Lung (tissue), 12 donors: ENCODE data around the gene COL10A1. TPM values are rescaled to one million over a fixed set of nuclear protein-coding genes. Genes with fewer than 3 reads are reported as not detected.

ENCODE experiments used
- ATAC-seq: fragments of 200-7000 bp; cut with Tn5 transposase; one replicate; pipeline ENCODE4 v1.9.1; 2020; ENCODE audit warnings: moderate number of reproducible peaks; ENCODE audit not compliant: insufficient read depth, low FRiP score
- DNase-seq, 3 donors: peaks; one replicate each; pipeline ENCODE4 v3.0.0-alpha.2; 2013 to 2017
- H3K27ac ChIP-seq, 2 donors: one replicate each; pipeline ENCODE4 v1.5.1; 2013; ENCODE audit warnings: mild to moderate bottlenecking in 2 of 2, moderate library complexity in 2 of 2, control low read depth in 1 of 2, inconsistent platforms in 1 of 2, low read depth in 1 of 2, low read length in 1 of 2
- H3K27me3 ChIP-seq, 3 donors: one replicate each; pipeline ENCODE4 v1.5.1; 2013; ENCODE audit warnings: low read length in 2 of 3; ENCODE audit not compliant: control insufficient read depth in 3 of 3, insufficient read depth in 3 of 3
- H3K36me3 ChIP-seq, 4 donors: one replicate each; pipeline ENCODE4 v1.5.1; 2013; ENCODE audit warnings: low read length in 4 of 4, mild to moderate bottlenecking in 1 of 4, moderate library complexity in 1 of 4; ENCODE audit not compliant: control insufficient read depth in 4 of 4, insufficient read depth in 4 of 4
- H3K4me1 ChIP-seq, 5 donors: one replicate each; pipeline ENCODE4 v1.5.1; 2013; ENCODE audit warnings: low read length in 5 of 5, mild to moderate bottlenecking in 2 of 5, moderate library complexity in 1 of 5; ENCODE audit not compliant: control insufficient read depth in 5 of 5, insufficient read depth in 5 of 5
- H3K4me3 ChIP-seq: one replicate; pipeline ENCODE4 v1.5.1; 2013; ENCODE audit warnings: mild to moderate bottlenecking, control low read depth, moderate library complexity
- H3K9ac ChIP-seq, 2 donors: one replicate each; pipeline ENCODE4 v1.5.1; 2013; ENCODE audit warnings: low read length in 2 of 2, control low read depth in 1 of 2; ENCODE audit not compliant: insufficient read depth in 1 of 2
- H3K9me3 ChIP-seq, 4 donors: one replicate each; pipeline ENCODE4 v1.5.1; 2013; ENCODE audit warnings: low read length in 3 of 4, mild to moderate bottlenecking in 1 of 4, moderate library complexity in 1 of 4; ENCODE audit not compliant: control insufficient read depth in 4 of 4, insufficient read depth in 3 of 4
- CTCF ChIP-seq: IDR thresholded peaks from 2 replicates; pipeline ENCODE4 v1.5.1; 2012; ENCODE audit warnings: mild to moderate bottlenecking; ENCODE audit errors: control extremely low read depth, extremely low read depth
- WGBS, 2 donors: extraction: QIAGEN DNeasy Blood & Tissue Kit; methylation state at CpG; one replicate each; pipeline ENCODE4 v1.1.7; 2013; 5-methylcytosine and 5-hydroxymethylcytosine counted together
- polyA plus RNA-seq, 2 donors: library from polyadenylated mRNA; stranded (reverse); fragments of 200-250 nt; gene quantifications; one replicate each; pipeline ENCODE4 v1.2.1, GENCODE V29; 2013
- total RNA-seq, 2 donors: library from RNA; depleted of rRNA in 1 of 2; stranded (reverse); fragments of >200 nt in 1 of 2; gene quantifications; one replicate each; pipeline ENCODE4 v1.2.1, GENCODE V29; 2014 to 2021
- donor health status: control.
- donor health status: control.
- donor health status: Bipolar disorder and iron deficiency.
- donor health status: healthy.
- donor health status: DM: yes; HTN: yes; CAD: no.

Gene COL10A1
- total and polyA plus RNA-seq, 4 donors = 0.28 TPM; not detected in 3

GRCh38 chr6:116154887-116155286 is 29.0 kb upstream of the COL10A1 start:
- no peak for TF ChIP-seq CTCF
- Histone ChIP-seq H3K4me3 (no peak overlapping the region), H3K9ac (no peak overlapping the region), H3K27ac (no peak overlapping the region), H3K4me1 (no peaks in the 10 kb centered on the region), H3K36me3 (peaks cover 0 to 10% (median 4%) of the 10 kb centered on the region in 4 donors), H3K27me3 (no peaks in the 10 kb centered on the region), H3K9me3 (no peaks in the 10 kb centered on the region)
- ATAC-seq (no peak), DNase-seq (no peak)
- 94% methylated on average over 2 of the region's 2 CpGs for WGBS, 2 donors

- no peak overlapping the region for H3K4me3 ChIP-seq
- H3K9me3 ChIP-seq = no peaks in the 10 kb centered on the region
- DNase-seq = peak in 2 of 3 donors; percentile 11 to 28
- no peak for ATAC-seq
- no peak overlapping the region for H3K9ac ChIP-seq
- H3K27me3 ChIP-seq = no peaks in the 10 kb centered on the region
- H3K36me3 ChIP-seq = peaks cover 0 to 5% (median 1%) of the 10 kb centered on the region in 4 donors
- no peak overlapping the region for H3K27ac ChIP-seq
- 81 to 85% methylated on average over 1 of the region's 1 CpG for WGBS, 2 donors
- no peaks in the 10 kb centered on the region for H3K4me1 ChIP-seq
- TF ChIP-seq CTCF = no peak
Observed at GRCh38 chr6:116152620-116153019, 26.7 kb upstream of the COL10A1 start.

- WGBS, 2 donors = 72 to 81% methylated on average over 4 of the region's 4 CpGs
- Histone ChIP-seq H3K36me3 (no peaks in the 10 kb centered on the region), H3K27me3 (no peaks in the 10 kb centered on the region), H3K9me3 (no peaks in the 10 kb centered on the region), H3K4me1 (peaks cover 0 to 5% (median 3%) of the 10 kb centered on the region in 5 donors), H3K9ac (peak overlapping the region in 1 of 2 donors; percentile 13), H3K27ac (no peak overlapping the region), H3K4me3 (no peak overlapping the region)
- no peak for TF ChIP-seq CTCF
- no peak for ATAC-seq
- peak in 2 of 3 donors; percentile 35 to 40 for DNase-seq
Observed at GRCh38 chr6:116145803-116146675, 20.1 kb upstream of the COL10A1 start.
